HCT116 (cell line): ENCODE measurements around the gene CASR.

Source experiments
- CTCF ChIP-seq, 3 experiments: fragments of 200-600 bp in 1 of 3; sonication (generic) in 1 of 3; IDR thresholded peaks in 2 of 3; conservative IDR thresholded peaks in 1 of 3; 2 replicates each; pipeline ENCODE4 v1.5.1; 2012 to 2017; ENCODE audit warnings: low read depth in 2 of 3, low read length in 2 of 3, antibody characterized with exemption in 1 of 3, borderline replicate concordance in 1 of 3, control low read depth in 1 of 3, mild to moderate bottlenecking in 1 of 3, mixed read lengths in 1 of 3, mixed run types in 1 of 3, moderate library complexity in 1 of 3; ENCODE audit not compliant: insufficient read depth in 1 of 3
- EZH2 ChIP-seq: fragments of 200-600 bp; sonication (generic); IDR thresholded peaks from 2 replicates; pipeline ENCODE4 v1.6.1; 2017; ENCODE audit warnings: antibody characterized with exemption, mixed run types
- EZH2phosphoT487 ChIP-seq: fragments of 200-600 bp; IDR thresholded peaks from 2 replicates; pipeline ENCODE4 v1.6.1; 2018; ENCODE audit warnings: antibody characterized with exemption, borderline replicate concordance
- MAX ChIP-seq: IDR thresholded peaks from 2 replicates; pipeline ENCODE4 v1.6.1; 2012
- POLR2A ChIP-seq: IDR thresholded peaks from 2 replicates; pipeline ENCODE4 v1.7.0; 2011; ENCODE audit warnings: borderline replicate concordance; ENCODE audit not compliant: insufficient read depth, insufficient read length; ENCODE audit errors: extremely low read depth
- RAD21 ChIP-seq: IDR thresholded peaks from 2 replicates; pipeline ENCODE4 v1.6.1; 2012; ENCODE audit warnings: low read depth, mild to moderate bottlenecking

GRCh38 chr3:122269045-122269444, 85.6 kb downstream of the CASR start:
- TF ChIP-seq CTCF (IDR thresholded peaks at IDR 0.05 in 2 of 3, conservative IDR thresholded peaks at IDR 0.05 in 1 of 3; ENCODE audit: borderline replicate concordance in 1 of 3, insufficient read depth in 1 of 3, low read depth in 2 of 3, low read length in 2 of 3) (no peak), EZH2phosphoT487 (no peak), POLR2A (no peak), EZH2 (no peak), MAX (no peak), RAD21 (no peak)
